Fibroblast of upper back skin (primary cell): ENCODE data around the gene NPAS3.

Experiments
- DNase-seq: peaks from one replicate; pipeline ENCODE4 v3.0.0-alpha.2; 2013

Gene NPAS3

GRCh38 chr14:33774723-33775470 is 836.2 kb downstream of the NPAS3 start:
- DNase-seq: no peak

GRCh38 chr14:33776871-33777270 is 838.2 kb downstream of the NPAS3 start:
- DNase-seq: no peak

GRCh38 chr14:33777681-33778080 is 839.0 kb downstream of the NPAS3 start:
- no peak for DNase-seq

- DNase-seq: no peak
Observed at GRCh38 chr14:33780035-33780434, 841.4 kb downstream of the NPAS3 start.

GRCh38 chr14:33781236-33781635 is 842.6 kb downstream of the NPAS3 start:
- no peak for DNase-seq

GRCh38 chr14:33782923-33783322 is 844.2 kb downstream of the NPAS3 start:
- DNase-seq: no peak

GRCh38 chr14:33786091-33786825 is 847.6 kb downstream of the NPAS3 start:
- no peak for DNase-seq

- DNase-seq: no peak
Observed at GRCh38 chr14:33788161-33788560, 849.5 kb downstream of the NPAS3 start.

- no peak for DNase-seq
Observed at GRCh38 chr14:33790996-33791395, 852.3 kb downstream of the NPAS3 start.

- no peak for DNase-seq
Observed at GRCh38 chr14:33792009-33792719, 853.5 kb downstream of the NPAS3 start.

- peak; percentile 78 for DNase-seq
Observed at GRCh38 chr14:33792720-33793368, 854.2 kb downstream of the NPAS3 start.

GRCh38 chr14:33793398-33794110 is 854.9 kb downstream of the NPAS3 start:
- no peak for DNase-seq

GRCh38 chr14:33794791-33795305 is 856.2 kb downstream of the NPAS3 start:
- peak; percentile 72 for DNase-seq

- peak; percentile 69 for DNase-seq
Observed at GRCh38 chr14:33796356-33796755, 857.7 kb downstream of the NPAS3 start.

- DNase-seq: no peak
Observed at GRCh38 chr14:33799705-33800570, 861.3 kb downstream of the NPAS3 start.

- no peak for DNase-seq
Observed at GRCh38 chr14:33800735-33801163, 862.1 kb downstream of the NPAS3 start.

- DNase-seq: no peak
Observed at GRCh38 chr14:33802737-33803136, 864.1 kb downstream of the NPAS3 start.

GRCh38 chr14:33805593-33805992 is 866.9 kb downstream of the NPAS3 start:
- DNase-seq: no peak

- no peak for DNase-seq
Observed at GRCh38 chr14:33806905-33807304, 868.2 kb downstream of the NPAS3 start.

GRCh38 chr14:33808187-33808586 is 869.5 kb downstream of the NPAS3 start:
- no peak for DNase-seq

- DNase-seq: no peak
Observed at GRCh38 chr14:33809396-33809981, 870.8 kb downstream of the NPAS3 start.
